Mesothelial cell of epicardium (in vitro differentiated cells): Measurements from ENCODE around the gene SACS. TPM values are rescaled to one million over a fixed set of nuclear protein-coding genes. Genes with fewer than 3 reads are reported as not detected.

ENCODE experiments used
- DNase-seq, 2 experiments: peaks; one replicate each; pipeline ENCODE4 v3.0.0; 2021; ENCODE audit warnings: low spot score in 2 of 2; ENCODE audit not compliant: unreplicated experiment in 2 of 2
- H3K27ac Mint-ChIP-seq: 2 replicates; pipeline ENCODE4 v1.8.0; 2021; ENCODE audit warnings: mixed read lengths
- H3K27me3 Mint-ChIP-seq: 2 replicates; pipeline ENCODE4 v1.8.0; 2021; ENCODE audit warnings: low read depth, mixed read lengths
- H3K36me3 Mint-ChIP-seq: 2 replicates; pipeline ENCODE4 v1.8.0; 2021; ENCODE audit warnings: mixed read lengths
- H3K4me1 Mint-ChIP-seq: 2 replicates; pipeline ENCODE4 v1.8.0; 2021; ENCODE audit warnings: mixed read lengths
- H3K4me3 Mint-ChIP-seq: 2 replicates; pipeline ENCODE4 v1.8.0; 2021; ENCODE audit warnings: mild to moderate bottlenecking, moderate library complexity, mixed read lengths
- H3K9me3 Mint-ChIP-seq: 2 replicates; pipeline ENCODE4 v1.8.0; 2021; ENCODE audit warnings: mixed read lengths
- CTCF ChIP-seq: fragments of 200-600 bp; sonication (generic); IDR thresholded peaks from one replicate; pipeline ENCODE4 v1.5.0; 2021; ENCODE audit warnings: antibody characterized with exemption; ENCODE audit not compliant: unreplicated experiment
- total RNA-seq: library from RNA; stranded (reverse); gene quantifications from 3 replicates; pipeline ENCODE4 v1.2.1, GENCODE V29; 2021

The SACS gene
- total RNA-seq, 1 donor from 2014 or later: 18.7 TPM

DNA sequence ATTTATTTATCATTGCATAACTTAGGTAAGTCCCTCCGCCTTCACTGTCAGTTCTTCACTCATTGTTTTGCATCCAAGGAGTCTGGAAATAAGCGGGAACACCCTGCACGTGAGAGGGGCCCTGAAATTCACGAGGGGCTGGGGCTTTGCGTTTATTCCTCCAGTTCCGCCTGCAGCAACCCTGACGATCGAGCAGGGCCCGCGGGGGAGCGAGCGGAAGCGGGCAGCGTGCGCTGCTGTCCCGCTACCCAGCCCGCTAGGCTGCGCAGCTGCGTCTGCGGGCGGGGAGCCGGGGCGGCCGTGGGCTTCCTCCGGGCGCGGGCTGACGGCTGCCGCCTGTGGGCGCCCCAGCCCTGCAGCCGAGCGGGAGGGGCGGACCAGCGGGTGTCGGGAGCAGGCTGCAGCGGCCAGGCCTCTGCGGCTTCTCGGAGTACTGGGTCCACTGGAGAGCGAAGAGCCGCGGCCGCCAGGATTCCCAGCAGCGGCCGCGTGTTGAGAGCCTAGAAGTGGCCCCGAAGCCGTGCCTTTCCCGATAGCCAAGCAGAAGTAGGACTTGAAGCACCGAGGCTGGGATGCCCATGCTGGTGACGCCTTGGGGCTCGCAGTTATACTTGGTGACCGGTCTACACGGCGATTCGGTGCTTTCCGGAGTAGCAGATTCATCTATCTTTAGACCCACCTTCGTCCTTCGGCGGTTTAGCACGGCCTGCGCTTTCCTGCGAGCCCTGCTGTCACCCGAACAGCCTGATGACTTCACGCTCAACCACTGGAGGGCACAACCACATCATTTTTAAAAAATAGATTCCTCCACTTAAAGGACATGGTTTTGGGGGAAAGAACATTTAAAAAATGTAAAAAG is 32.9 kb upstream of the SACS start:
- DNase-seq: peak; percentile 45 to 73
- Mint-ChIP-seq H3K27ac (peak overlapping the region; percentile 70), H3K4me1 (peaks cover 63% of the 10 kb centered on the region), H3K4me3 (peak overlapping the region; percentile 65), H3K36me3 (no peaks in the 10 kb centered on the region), H3K27me3 (no peaks in the 10 kb centered on the region), H3K9me3 (peaks cover 3% of the 10 kb centered on the region)
- peak; percentile 48 for TF ChIP-seq CTCF

- Mint-ChIP-seq H3K27ac (no peak overlapping the region), H3K4me3 (no peak overlapping the region)
- no peak for DNase-seq
Observed at GRCh38 chr13:23463661-23464060, 30.2 kb upstream of the SACS start.

GRCh38 chr13:23462815-23463559 is 29.5 kb upstream of the SACS start:
- Mint-ChIP-seq H3K9me3 (peaks cover 3% of the 10 kb centered on the region), H3K4me1 (peaks cover 43% of the 10 kb centered on the region), H3K27me3 (no peaks in the 10 kb centered on the region), H3K27ac (peak overlapping the region; percentile 57), H3K4me3 (no peak overlapping the region), H3K36me3 (no peaks in the 10 kb centered on the region)
- DNase-seq: no peak
- no peak for TF ChIP-seq CTCF

More at GRCh38 chr13:23463661-23464060, 30.2 kb upstream of the SACS start:
- no peak for TF ChIP-seq CTCF
- no peaks in the 10 kb centered on the region for H3K36me3 Mint-ChIP-seq
- peaks cover 50% of the 10 kb centered on the region for H3K4me1 Mint-ChIP-seq
- no peaks in the 10 kb centered on the region for H3K27me3 Mint-ChIP-seq
- peaks cover 3% of the 10 kb centered on the region for H3K9me3 Mint-ChIP-seq

DNA sequence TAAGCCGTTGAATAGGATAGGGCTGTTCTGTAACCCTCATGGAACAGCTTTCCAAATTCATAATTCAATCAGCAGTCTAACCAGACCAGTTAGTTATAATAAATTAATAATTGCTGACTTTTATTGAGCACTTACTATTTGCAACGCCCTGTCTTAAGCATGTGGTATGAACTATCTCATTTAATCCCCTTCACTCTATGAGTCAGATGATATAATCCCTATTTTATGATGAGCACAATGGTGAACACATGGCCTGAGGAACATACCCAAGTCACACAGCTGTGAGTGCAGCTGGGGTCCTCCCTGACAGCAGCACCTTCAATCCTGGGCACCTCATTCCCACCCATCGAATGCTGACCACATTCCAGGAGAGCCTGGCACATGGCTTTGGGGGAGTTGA is 28.0 kb upstream of the SACS start:
- Mint-ChIP-seq H3K4me3 (no peak overlapping the region), H3K27me3 (no peaks in the 10 kb centered on the region), H3K36me3 (no peaks in the 10 kb centered on the region), H3K27ac (no peak overlapping the region), H3K4me1 (peaks cover 35% of the 10 kb centered on the region), H3K9me3 (peaks cover 3% of the 10 kb centered on the region)
- no peak for TF ChIP-seq CTCF
- DNase-seq: no peak

DNA sequence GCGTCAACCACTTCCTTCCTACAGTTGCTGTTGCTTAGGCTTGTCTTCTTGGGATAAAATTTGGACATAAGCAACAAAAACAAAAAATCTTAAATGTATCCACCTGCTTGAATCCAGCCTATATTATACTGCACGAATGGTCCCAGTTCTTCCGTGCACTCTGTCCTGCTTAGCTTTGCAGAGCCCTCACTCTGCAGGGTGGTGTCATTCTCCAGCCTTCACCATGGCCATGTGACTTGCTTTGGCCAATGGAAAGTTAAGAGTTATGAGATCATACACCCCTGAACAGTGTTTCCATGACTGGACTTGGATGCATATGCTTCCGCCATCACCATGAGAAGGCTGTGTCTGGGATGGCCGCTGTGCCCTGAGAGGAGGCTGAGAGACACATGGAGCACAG is 27.4 kb upstream of the SACS start:
- Mint-ChIP-seq H3K9me3 (peaks cover 3% of the 10 kb centered on the region), H3K27me3 (no peaks in the 10 kb centered on the region), H3K36me3 (no peaks in the 10 kb centered on the region), H3K4me1 (peaks cover 32% of the 10 kb centered on the region), H3K27ac (no peak overlapping the region), H3K4me3 (no peak overlapping the region)
- no peak for TF ChIP-seq CTCF
- DNase-seq: no peak
